ENCODE results near the gene ATP10A. TPM values are rescaled to one million over a fixed set of nuclear protein-coding genes. Genes with fewer than 3 reads are reported as not detected.

ATP10A gene
- total RNA-seq, 1 donor from 2014 or later: not detected

GRCh38 chr15:25797035-25797434 is 66.1 kb downstream of the ATP10A start:
- DNase-seq (ENCODE audit: low read depth in 2 of 2): no peak

GRCh38 chr15:25796395-25796794 is 66.7 kb downstream of the ATP10A start:
- no peak for DNase-seq (ENCODE audit: low read depth in 2 of 2)

GRCh38 chr15:25795712-25796111 is 67.4 kb downstream of the ATP10A start:
- DNase-seq (ENCODE audit: low read depth in 2 of 2): no peak

- DNase-seq (ENCODE audit: low read depth in 2 of 2): no peak
Observed at GRCh38 chr15:25795061-25795460, 68.1 kb downstream of the ATP10A start.

- no peak for DNase-seq (ENCODE audit: low read depth in 2 of 2)
Observed at GRCh38 chr15:25793354-25794050, 69.6 kb downstream of the ATP10A start.

GRCh38 chr15:25792128-25792527 is 71.0 kb downstream of the ATP10A start:
- DNase-seq (ENCODE audit: low read depth in 2 of 2): no peak

- DNase-seq (ENCODE audit: low read depth in 2 of 2): no peak
Observed at GRCh38 chr15:25790000-25790660, 73.0 kb downstream of the ATP10A start.

GRCh38 chr15:25789616-25789999 is 73.5 kb downstream of the ATP10A start:
- no peak for DNase-seq (ENCODE audit: low read depth in 2 of 2)

- DNase-seq (ENCODE audit: low read depth in 2 of 2): no peak
Observed at GRCh38 chr15:25789211-25789610, 73.9 kb downstream of the ATP10A start.

GRCh38 chr15:25787855-25788520 is 75.1 kb downstream of the ATP10A start:
- no peak for DNase-seq (ENCODE audit: low read depth in 2 of 2)

GRCh38 chr15:25787381-25787780 is 75.7 kb downstream of the ATP10A start:
- no peak for DNase-seq (ENCODE audit: low read depth in 2 of 2)

- DNase-seq (ENCODE audit: low read depth in 2 of 2): no peak
Observed at GRCh38 chr15:25786040-25786439, 77.1 kb downstream of the ATP10A start.

- DNase-seq (ENCODE audit: low read depth in 2 of 2): no peak
Observed at GRCh38 chr15:25785641-25786025, 77.5 kb downstream of the ATP10A start.

- no peak for DNase-seq (ENCODE audit: low read depth in 2 of 2)
Observed at GRCh38 chr15:25784876-25785640, 78.1 kb downstream of the ATP10A start.

- DNase-seq (ENCODE audit: low read depth in 2 of 2): no peak
Observed at GRCh38 chr15:25783607-25784540, 79.3 kb downstream of the ATP10A start.

GRCh38 chr15:25783134-25783533 is 80.0 kb downstream of the ATP10A start:
- no peak for DNase-seq (ENCODE audit: low read depth in 2 of 2)

GRCh38 chr15:25780479-25781255 is 82.5 kb downstream of the ATP10A start:
- no peak for DNase-seq (ENCODE audit: low read depth in 2 of 2)

GRCh38 chr15:25778161-25778560 is 85.0 kb downstream of the ATP10A start:
- DNase-seq (ENCODE audit: low read depth in 2 of 2): no peak

- no peak for DNase-seq (ENCODE audit: low read depth in 2 of 2)
Observed at GRCh38 chr15:25777037-25777436, 86.1 kb downstream of the ATP10A start.
